Testis (tissue), 3 donors: ENCODE results near the gene MASP2. TPM values are rescaled to one million over a fixed set of nuclear protein-coding genes. Genes with fewer than 3 reads are reported as not detected.
"Not testable (repeated sequence)": the region's sequence is repeated elsewhere in the genome, so short reads cannot be mapped to it uniquely, and the experiment has no call there.

Source experiments
- DNase-seq: peaks from one replicate; pipeline ENCODE4 v3.0.0-alpha.2; 2019
- H3K27ac ChIP-seq, 2 donors: fragments of 200-600 bp; sonication (generic); one replicate each; pipeline ENCODE4 v1.5.1; 2019
- H3K27me3 ChIP-seq: fragments of 200-600 bp; sonication (generic); one replicate; pipeline ENCODE4 v1.5.1; 2019
- H3K36me3 ChIP-seq: fragments of 200-600 bp; sonication (generic); one replicate; pipeline ENCODE4 v1.5.1; 2017; ENCODE audit warnings: low read depth; ENCODE audit errors: missing control alignments
- H3K4me1 ChIP-seq: fragments of 200-600 bp; sonication (generic); one replicate; pipeline ENCODE4 v1.5.1; 2019
- H3K4me3 ChIP-seq, 2 donors: fragments of 200-600 bp; sonication (generic); one replicate each; pipeline ENCODE4 v1.5.1; 2017 to 2019
- H3K9me3 ChIP-seq: fragments of 200-600 bp; sonication (generic); one replicate; pipeline ENCODE4 v1.5.1; 2017
- POLR2A ChIP-seq: fragments of 450-650 bp; IDR thresholded peaks from one replicate; pipeline ENCODE4 v1.6.1; 2017; ENCODE audit warnings: antibody characterized with exemption, mild to moderate bottlenecking, moderate library complexity
- WGBS, 2 donors: methylation state at CpG; one replicate each; pipeline ENCODE4 v1.1.5; 2018; 5-methylcytosine and 5-hydroxymethylcytosine counted together
- intact Hi-C: fragments of 100-400 bp; cut with DNase I; formaldehyde crosslinking; loops from one replicate; pipeline ENCODE4 v1.15.1; 2023; ENCODE audit warnings: low total_unique reads
- polyA plus RNA-seq: library from polyadenylated mRNA; stranded (reverse); fragments of 350-450 nt; fragmentation: Illumina TruSeq; extraction: RNeasy Lipid Tissue Mini Kit (QIAGEN cat#74804); gene quantifications from one replicate; pipeline ENCODE4 v1.2.3, GENCODE V29; 2014; ENCODE audit warnings: low read depth, low replicate concordance; ENCODE audit not compliant: insufficient read depth
- total RNA-seq, 2 donors: library from RNA; depleted of rRNA; stranded (reverse); fragments of >200 nt; gene quantifications; one replicate each; pipeline ENCODE4 v1.2.3, GENCODE V29; 2016
- TF ChIP-seq, protein P1 (sequence below), 3 experiments: fragments of 450-650 bp in 2 of 3; fragments of 200-600 bp in 1 of 3; sonication (generic) in 1 of 3; IDR thresholded peaks; one replicate each; pipeline ENCODE4 v1.5.1; 2016 to 2019; ENCODE audit warnings: antibody characterized with exemption in 3 of 3, mild to moderate bottlenecking in 2 of 3, moderate library complexity in 1 of 3

The MASP2 gene
- total and polyA plus RNA-seq, 3 donors from 2014 or later: 0.31 TPM; not detected in 1

DNA sequence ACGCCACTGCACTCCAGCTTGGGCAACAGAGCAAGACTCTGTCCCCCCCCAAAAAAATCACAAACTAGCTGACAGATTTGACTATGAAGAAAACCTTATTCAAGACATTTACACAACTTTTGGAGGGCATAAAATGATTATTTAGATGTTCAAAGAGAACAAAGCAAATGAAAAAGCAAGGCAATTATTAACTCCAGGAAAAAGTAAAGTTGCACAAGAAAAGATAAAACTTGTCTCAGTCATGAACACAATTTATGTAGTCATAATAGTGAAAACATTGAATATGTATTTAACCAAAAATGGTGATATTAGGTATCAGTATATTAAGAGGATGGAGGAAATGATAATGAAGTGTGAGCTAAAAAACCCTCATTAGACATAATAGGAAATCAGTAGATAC, 46.5 kb downstream of the MASP2 start:
- WGBS, 2 donors: 86 to 100% methylated on average over 1 of the region's 1 CpG
- no peaks in the 10 kb centered on the region for H3K4me1 ChIP-seq
- no peak overlapping the region for H3K4me3 ChIP-seq
- DNase-seq: no peak
- H3K9me3 ChIP-seq: no peaks in the 10 kb centered on the region
- no peaks in the 10 kb centered on the region for H3K27me3 ChIP-seq
- H3K27ac ChIP-seq: no peak overlapping the region
- no peak for TF ChIP-seq POLR2A
- TF ChIP-seq, protein P1, sequence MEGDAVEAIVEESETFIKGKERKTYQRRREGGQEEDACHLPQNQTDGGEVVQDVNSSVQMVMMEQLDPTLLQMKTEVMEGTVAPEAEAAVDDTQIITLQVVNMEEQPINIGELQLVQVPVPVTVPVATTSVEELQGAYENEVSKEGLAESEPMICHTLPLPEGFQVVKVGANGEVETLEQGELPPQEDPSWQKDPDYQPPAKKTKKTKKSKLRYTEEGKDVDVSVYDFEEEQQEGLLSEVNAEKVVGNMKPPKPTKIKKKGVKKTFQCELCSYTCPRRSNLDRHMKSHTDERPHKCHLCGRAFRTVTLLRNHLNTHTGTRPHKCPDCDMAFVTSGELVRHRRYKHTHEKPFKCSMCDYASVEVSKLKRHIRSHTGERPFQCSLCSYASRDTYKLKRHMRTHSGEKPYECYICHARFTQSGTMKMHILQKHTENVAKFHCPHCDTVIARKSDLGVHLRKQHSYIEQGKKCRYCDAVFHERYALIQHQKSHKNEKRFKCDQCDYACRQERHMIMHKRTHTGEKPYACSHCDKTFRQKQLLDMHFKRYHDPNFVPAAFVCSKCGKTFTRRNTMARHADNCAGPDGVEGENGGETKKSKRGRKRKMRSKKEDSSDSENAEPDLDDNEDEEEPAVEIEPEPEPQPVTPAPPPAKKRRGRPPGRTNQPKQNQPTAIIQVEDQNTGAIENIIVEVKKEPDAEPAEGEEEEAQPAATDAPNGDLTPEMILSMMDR (IDR thresholded peaks at IDR 0.05): no peak
- intact Hi-C loops: no loop called here
- H3K36me3 ChIP-seq: no peaks in the 10 kb centered on the region

DNA sequence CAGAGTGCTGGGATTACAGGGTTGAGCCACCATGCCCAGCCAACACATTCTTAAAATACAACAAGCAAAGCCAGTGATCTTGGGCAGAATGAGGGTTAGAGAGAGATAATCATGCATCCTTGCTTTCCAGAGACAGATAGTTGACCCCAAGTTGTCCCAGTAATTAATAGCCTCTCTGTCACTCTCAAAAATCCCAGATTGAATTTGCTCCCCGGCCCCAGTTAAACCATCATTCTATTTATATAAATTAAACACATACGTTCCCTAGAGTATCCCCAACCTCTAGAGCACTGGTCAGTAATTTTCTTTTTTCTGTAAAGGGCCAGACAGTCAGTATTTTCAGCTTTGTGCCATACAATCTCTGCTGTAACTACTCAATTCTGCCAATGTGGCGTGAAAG, 50.9 kb downstream of the MASP2 start:
- Histone ChIP-seq H3K4me1 (no peaks in the 10 kb centered on the region), H3K36me3 (no peaks in the 10 kb centered on the region), H3K27ac (no peak overlapping the region), H3K27me3 (no peaks in the 10 kb centered on the region), H3K9me3 (no peaks in the 10 kb centered on the region), H3K4me3 (no peak overlapping the region)
- no peak for TF ChIP-seq POLR2A
- TF ChIP-seq, protein P1 (IDR thresholded peaks at IDR 0.05): no peak
- intact Hi-C loops: no loop called here
- WGBS, 2 donors: 88 to 91% methylated on average over 3 of the region's 3 CpGs
- no peak for DNase-seq

DNA sequence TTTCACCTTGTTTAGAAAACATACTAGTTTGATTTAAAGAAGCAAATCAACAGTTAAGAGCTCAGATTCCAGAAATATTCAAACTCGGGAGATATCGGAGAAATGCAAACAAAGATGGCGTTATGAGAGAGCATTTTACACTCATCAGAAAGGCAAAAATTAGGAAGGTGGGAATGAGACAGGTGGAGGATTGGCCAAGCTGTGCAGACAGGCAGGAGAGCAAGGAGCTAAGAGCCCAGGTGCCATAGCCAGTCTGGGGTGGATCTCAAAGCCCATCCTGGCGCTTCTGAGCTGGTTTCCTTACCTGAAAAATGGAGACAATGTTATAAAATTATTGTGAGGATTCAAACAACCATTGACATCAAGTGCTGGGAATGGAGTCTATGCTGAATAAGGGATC, 54.2 kb downstream of the MASP2 start:
- Histone ChIP-seq H3K36me3 (no peaks in the 10 kb centered on the region), H3K4me1 (no peaks in the 10 kb centered on the region), H3K27me3 (no peaks in the 10 kb centered on the region), H3K27ac (no peak overlapping the region), H3K4me3 (no peak overlapping the region), H3K9me3 (no peaks in the 10 kb centered on the region)
- TF ChIP-seq, protein P1 (IDR thresholded peaks at IDR 0.05): no peak
- TF ChIP-seq POLR2A: no peak
- 67 to 76% methylated on average over 4 of the region's 4 CpGs for WGBS, 2 donors
- DNase-seq: no peak
- intact Hi-C loops: no loop called here

DNA sequence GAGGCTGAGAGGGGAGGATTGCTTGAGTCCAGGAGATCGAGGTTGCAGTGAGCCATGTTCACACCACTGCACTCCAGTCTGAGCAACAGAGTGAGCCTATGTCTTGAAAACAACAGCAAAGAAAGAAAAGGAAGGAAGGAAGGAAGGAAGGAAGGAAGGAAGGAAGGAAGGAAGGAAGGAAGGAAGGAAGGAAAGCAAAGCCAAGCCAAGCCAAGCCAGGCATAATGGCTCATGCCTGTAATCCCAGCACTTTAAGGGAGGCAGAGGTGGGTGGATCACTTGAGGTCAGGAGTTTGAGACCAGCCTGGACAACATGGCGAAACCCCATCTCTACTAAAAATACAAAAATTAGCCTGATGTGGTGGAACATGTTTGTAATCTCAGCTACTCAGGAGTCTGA, 55.0 kb downstream of the MASP2 start:
- H3K4me3 ChIP-seq, H3K36me3 ChIP-seq, H3K27me3 ChIP-seq, H3K27ac ChIP-seq, H3K4me1 ChIP-seq, H3K9me3 ChIP-seq, DNase-seq, intact Hi-C loops: not testable (repeated sequence)
- WGBS, 2 donors: 89 to 92% methylated on average over 2 of the region's 2 CpGs

DNA sequence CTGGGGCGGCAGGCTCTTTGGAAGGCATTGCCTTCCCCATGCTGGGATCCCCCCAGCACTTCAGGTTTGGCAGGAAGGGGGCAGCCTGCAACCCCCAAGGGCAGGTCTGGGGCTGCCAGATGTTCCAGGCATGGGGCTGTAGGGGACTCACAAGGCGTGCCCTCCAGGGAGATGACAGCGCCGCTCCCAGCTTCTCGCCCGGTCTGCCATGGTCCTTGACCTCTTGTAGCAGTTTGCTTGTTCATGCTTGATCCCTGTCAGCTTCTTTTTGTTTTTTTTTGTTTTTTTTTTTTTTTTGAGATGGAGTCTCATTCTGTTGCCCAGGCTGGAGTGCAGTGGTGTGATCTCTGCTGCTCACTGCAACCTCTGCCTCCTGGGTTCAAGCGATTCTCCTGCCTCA, 56.2 kb downstream of the MASP2 start:
- Histone ChIP-seq H3K4me3 (no peak overlapping the region), H3K4me1 (no peaks in the 10 kb centered on the region), H3K27ac (no peak overlapping the region), H3K27me3 (no peaks in the 10 kb centered on the region), H3K9me3 (no peaks in the 10 kb centered on the region), H3K36me3 (no peaks in the 10 kb centered on the region)
- WGBS, 2 donors: 87 to 90% methylated on average over 7 of the region's 7 CpGs
- intact Hi-C loops: no loop called here
- no peak for DNase-seq
- TF ChIP-seq, protein P1 (IDR thresholded peaks at IDR 0.05): no peak
- TF ChIP-seq POLR2A: no peak

DNA sequence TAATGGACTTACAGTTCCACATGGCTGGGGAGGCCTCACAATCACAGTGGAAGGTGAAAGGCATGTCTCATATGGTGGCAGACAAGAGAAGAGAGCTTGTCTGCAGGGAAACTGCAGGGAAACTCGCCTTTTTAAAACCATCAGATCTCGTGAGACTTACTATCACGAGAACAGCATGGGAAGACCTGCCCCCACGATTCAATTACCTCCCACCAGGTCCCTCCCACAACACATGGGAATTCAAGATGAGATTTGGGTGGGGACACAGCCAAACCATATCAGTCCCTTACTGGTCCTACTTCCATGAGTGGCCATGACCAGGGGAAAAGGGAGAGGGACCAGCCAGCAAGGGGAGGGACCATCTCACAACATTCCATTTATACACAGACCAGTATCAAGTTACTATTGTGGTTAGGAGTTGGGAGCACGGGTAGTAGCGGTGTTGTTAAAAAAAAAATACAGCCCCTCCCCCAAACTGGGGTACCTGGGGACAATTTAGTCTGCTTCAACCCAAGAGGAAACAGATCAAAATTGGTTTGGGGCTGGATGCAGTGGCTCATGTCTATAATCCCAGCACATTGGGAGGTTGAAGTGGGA, 57.0 kb downstream of the MASP2 start:
- DNase-seq, H3K27me3 ChIP-seq, H3K9me3 ChIP-seq, H3K27ac ChIP-seq, H3K4me3 ChIP-seq, H3K4me1 ChIP-seq, intact Hi-C loops, H3K36me3 ChIP-seq: not testable (repeated sequence)
- 71 to 75% methylated on average over 6 of the region's 6 CpGs for WGBS, 2 donors
